HEK293T (cell line): ENCODE data around the gene MME.

Experiments
- CTCF ChIA-PET: fragments of 350-600 bp; formaldehyde crosslinking; extraction: SDS; loops from one replicate; lab custom pipeline; 2021; ENCODE audit warnings: antibody characterized with exemption, inconsistent platforms; lab: Yijun Ruan, JAX
- POLR2A ChIA-PET: fragments of 350-600 bp; formaldehyde crosslinking; extraction: SDS; loops from one replicate; lab custom pipeline; 2020; ENCODE audit warnings: antibody characterized with exemption, inconsistent platforms; lab: Yijun Ruan, JAX
- DNase-seq: peaks from one replicate; pipeline ENCODE4 v3.0.0; 2012; ENCODE audit warnings: mixed read lengths; ENCODE audit errors: extremely low spot score
- ARNT ChIP-seq: fragments of 450-650 bp; IDR thresholded peaks from 2 replicates; pipeline ENCODE4 v1.6.1; 2017; ENCODE audit warnings: mild to moderate bottlenecking
- BHLHE40 ChIP-seq: fragments of 450-650 bp; IDR thresholded peaks from 2 replicates; pipeline ENCODE4 v1.6.1; 2016; ENCODE audit warnings: mild to moderate bottlenecking, moderate library complexity, borderline replicate concordance
- CTBP1 ChIP-seq: fragments of 450-650 bp; IDR thresholded peaks from 2 replicates; pipeline ENCODE4 v1.6.1; 2016; ENCODE audit warnings: borderline replicate concordance
- ELF4 ChIP-seq: fragments of 450-650 bp; IDR thresholded peaks from 2 replicates; pipeline ENCODE4 v1.6.1; 2017; ENCODE audit warnings: antibody characterized with exemption
- FOXA1 ChIP-seq: fragments of 450-650 bp; IDR thresholded peaks from 2 replicates; pipeline ENCODE4 v1.6.1; 2016; ENCODE audit warnings: mild to moderate bottlenecking
- FOXK2 ChIP-seq: fragments of 450-650 bp; IDR thresholded peaks from 2 replicates; pipeline ENCODE4 v1.6.1; 2016; ENCODE audit warnings: mild to moderate bottlenecking
- FOXM1 ChIP-seq: fragments of 450-650 bp; IDR thresholded peaks from 2 replicates; pipeline ENCODE4 v1.6.1; 2017; ENCODE audit warnings: mild to moderate bottlenecking, borderline replicate concordance
- HDGF ChIP-seq: fragments of 450-650 bp; IDR thresholded peaks from 2 replicates; pipeline ENCODE4 v1.6.1; 2017; ENCODE audit warnings: antibody characterized with exemption, borderline replicate concordance
- L3MBTL2 ChIP-seq: fragments of 450-650 bp; conservative IDR thresholded peaks from 2 replicates; pipeline ENCODE4 v1.6.1; 2016; ENCODE audit warnings: mild to moderate bottlenecking
- LEF1 ChIP-seq: fragments of 450-650 bp; IDR thresholded peaks from 2 replicates; pipeline ENCODE4 v1.6.1; 2017; ENCODE audit warnings: mild to moderate bottlenecking, borderline replicate concordance
- NFRKB ChIP-seq: fragments of 450-650 bp; IDR thresholded peaks from 2 replicates; pipeline ENCODE4 v1.6.1; 2016; ENCODE audit warnings: mild to moderate bottlenecking, moderate library complexity
- SP1 ChIP-seq: fragments of 450-650 bp; IDR thresholded peaks from 2 replicates; pipeline ENCODE4 v1.6.1; 2017
- SUZ12 ChIP-seq: fragments of 450-650 bp; IDR thresholded peaks from 2 replicates; pipeline ENCODE4 v1.6.1; 2016; ENCODE audit warnings: mild to moderate bottlenecking
- TARDBP ChIP-seq: fragments of 450-650 bp; IDR thresholded peaks from 2 replicates; pipeline ENCODE4 v1.6.1; 2016
- ZNF384 ChIP-seq: fragments of 450-650 bp; IDR thresholded peaks from 2 replicates; pipeline ENCODE4 v1.6.1; 2016
- TF ChIP-seq, protein P1 (sequence below): fragments of 450-650 bp; IDR thresholded peaks from 2 replicates; pipeline ENCODE4 v1.6.1; 2016

MME gene

DNA sequence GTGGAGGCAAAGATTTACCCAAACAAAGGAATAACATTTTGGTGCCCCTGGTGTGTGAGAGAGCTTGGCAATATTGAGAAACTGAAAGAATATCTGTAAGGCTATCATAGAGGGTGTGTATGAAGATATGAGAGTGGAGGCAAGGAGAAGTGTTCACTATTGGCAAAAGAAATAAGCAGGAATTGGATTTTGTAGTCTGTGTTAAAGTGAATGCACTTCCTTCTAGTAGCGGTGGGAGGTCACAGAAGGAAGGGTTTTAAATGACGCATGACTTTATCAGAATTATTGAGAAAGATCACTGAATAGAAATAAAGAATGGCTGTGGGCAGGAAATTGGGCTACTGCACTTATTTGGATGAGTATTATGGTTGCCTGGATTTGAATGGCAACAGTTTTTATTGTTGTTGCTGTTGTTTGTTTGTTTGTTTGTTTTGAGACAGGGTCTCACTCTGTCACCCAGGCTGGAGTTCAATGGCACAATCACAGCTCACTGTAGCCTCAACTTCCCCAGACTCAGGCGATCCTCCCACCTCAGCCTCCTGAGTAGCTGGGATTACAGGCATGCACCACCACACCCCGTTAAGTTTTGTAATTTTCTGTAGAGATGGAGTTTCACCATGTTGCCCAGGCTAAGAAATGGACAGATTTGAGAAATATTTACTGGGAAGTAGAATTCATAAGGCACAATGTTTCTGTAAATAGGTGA lies 16.3 kb downstream of the MME start:
- TF ChIP-seq FOXK2 (no peak), CTBP1 (no peak), FOXM1 (no peak)
- POLR2A ChIA-PET: no interaction called here
- CTCF ChIA-PET: no interaction called here
- no peak for DNase-seq

DNA sequence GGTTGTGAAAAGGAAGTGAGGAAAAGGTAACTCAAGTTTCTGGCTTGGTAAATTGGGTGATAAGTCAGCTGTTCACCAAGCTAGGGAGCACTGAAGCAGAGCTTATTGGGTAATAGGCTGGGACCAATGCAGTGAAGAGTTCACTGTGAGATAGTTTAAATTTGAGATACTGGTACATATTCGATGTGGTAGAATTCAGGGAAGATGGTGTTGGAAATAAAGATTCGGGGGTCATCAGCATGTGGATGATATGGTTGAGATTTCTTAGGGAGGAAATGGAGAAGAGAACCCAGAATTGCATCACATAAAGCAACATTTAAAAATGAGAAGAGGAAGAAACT lies 16.9 kb downstream of the MME start:
- ChIA-PET CTCF (no interaction called here), POLR2A (no interaction called here)
- TF ChIP-seq L3MBTL2 (no peak), SUZ12 (no peak), ELF4 (no peak), NFRKB (no peak), FOXM1 (no peak), SP1 (no peak), FOXK2 (no peak), CTBP1 (no peak), FOXA1 (no peak), TARDBP (no peak), ZNF384 (no peak), HDGF (no peak), BHLHE40 (no peak), LEF1 (no peak), ARNT (no peak)
- TF ChIP-seq, protein P1, sequence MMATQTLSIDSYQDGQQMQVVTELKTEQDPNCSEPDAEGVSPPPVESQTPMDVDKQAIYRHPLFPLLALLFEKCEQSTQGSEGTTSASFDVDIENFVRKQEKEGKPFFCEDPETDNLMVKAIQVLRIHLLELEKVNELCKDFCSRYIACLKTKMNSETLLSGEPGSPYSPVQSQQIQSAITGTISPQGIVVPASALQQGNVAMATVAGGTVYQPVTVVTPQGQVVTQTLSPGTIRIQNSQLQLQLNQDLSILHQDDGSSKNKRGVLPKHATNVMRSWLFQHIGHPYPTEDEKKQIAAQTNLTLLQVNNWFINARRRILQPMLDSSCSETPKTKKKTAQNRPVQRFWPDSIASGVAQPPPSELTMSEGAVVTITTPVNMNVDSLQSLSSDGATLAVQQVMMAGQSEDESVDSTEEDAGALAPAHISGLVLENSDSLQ: no peak
- no peak for DNase-seq

DNA sequence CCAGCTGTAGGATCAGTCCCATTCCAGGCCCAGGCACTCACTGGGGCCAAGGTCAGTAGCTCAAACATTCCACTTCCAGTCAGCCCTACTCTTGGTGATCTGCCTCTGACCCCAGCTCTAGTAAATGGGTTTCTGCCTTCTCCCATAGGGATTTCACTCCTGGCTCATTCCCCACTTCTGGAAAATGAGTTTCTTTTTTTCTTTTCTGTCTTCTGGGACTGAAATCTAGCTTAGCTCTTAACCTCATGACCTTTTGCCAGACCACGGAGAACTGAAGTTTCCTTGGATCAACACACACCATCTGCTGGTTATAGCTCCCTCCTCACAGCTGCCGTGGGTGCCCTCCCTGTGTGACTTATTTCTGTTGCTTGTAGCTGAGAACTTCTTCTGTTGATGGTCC lies 21.3 kb downstream of the MME start:
- DNase-seq: no peak
- POLR2A ChIA-PET: no interaction called here
- TF ChIP-seq, protein P1: no peak
- no peak for TF ChIP-seq SUZ12
- TF ChIP-seq LEF1: no peak
- CTCF ChIA-PET: no interaction called here

DNA sequence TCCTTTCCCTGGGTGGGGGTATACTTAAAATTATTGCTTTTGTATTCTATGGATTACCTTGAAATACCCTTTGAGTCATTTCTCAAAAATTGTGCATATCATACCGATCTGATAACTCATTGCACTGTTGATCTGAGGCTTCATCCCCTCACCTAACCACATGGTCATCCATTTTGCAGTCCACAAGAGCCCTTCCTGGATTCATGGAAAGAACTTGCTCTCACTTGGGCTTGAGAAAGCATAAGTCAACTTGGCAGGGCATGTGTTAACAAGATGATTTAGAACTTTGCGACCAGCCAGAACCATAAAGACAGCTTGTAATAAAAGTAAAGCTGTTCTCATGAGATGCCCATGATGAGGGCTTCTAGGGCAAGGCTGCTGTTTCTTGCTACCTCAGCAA lies 22.2 kb downstream of the MME start:
- ChIA-PET POLR2A (no interaction called here), CTCF (no interaction called here)
- DNase-seq: no peak
- TF ChIP-seq BHLHE40 (no peak), ZNF384 (no peak), FOXM1 (no peak), ELF4 (no peak), SUZ12 (no peak), SP1 (no peak), TARDBP (no peak), CTBP1 (no peak)
- TF ChIP-seq, protein P1: no peak

DNA sequence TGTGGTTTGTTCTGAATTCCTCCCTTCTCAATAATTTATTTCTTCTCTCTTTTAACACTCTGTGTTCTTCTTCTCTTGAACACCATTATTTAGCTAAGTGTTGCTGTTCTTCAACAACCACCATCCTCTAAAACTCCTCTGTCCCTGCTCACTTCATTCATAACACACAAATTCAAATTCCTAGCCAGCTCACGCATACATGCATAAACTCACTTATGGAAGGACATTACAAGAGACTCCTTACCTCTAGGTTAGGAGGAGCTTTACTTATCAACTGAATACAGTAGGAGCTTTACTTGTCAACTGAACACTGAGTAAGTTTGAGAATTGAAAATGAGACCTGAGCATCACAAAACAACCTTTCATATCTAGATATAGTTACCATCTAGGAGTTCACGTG lies 23.6 kb downstream of the MME start:
- ChIA-PET CTCF (no interaction called here), POLR2A (no interaction called here)
- DNase-seq: no peak

DNA sequence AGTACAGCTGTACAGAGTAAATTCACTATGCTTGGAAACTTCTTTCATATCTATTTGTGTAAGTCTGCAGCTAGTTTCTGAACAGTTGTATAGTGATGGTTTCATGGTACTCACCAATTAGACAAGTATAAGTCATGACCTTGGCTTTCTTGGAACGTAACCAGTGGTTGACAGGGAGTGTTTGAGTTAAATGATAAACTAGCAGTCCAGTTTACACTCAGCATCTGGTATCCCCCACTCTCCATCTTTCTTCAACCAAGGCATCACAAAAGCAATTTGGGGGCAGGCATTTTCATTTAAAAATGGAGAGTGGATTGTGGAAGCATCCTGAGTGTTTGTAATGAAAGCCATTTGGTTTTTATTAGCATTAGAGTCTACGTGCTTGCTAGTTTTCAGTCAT lies 26.0 kb downstream of the MME start:
- TF ChIP-seq HDGF (no peak), FOXM1 (no peak), ELF4 (no peak), TARDBP (no peak), FOXK2 (no peak), SP1 (no peak), LEF1 (no peak), NFRKB (no peak), BHLHE40 (no peak), ARNT (no peak), L3MBTL2 (no peak), FOXA1 (no peak), CTBP1 (no peak), ZNF384 (no peak), SUZ12 (no peak)
- TF ChIP-seq, protein P1: no peak
- POLR2A ChIA-PET: no interaction called here
- DNase-seq: no peak
- CTCF ChIA-PET: no interaction called here

More for the DNA sequence above, 23.6 kb downstream of the MME start:
- TF ChIP-seq HDGF (no peak), ELF4 (no peak), SUZ12 (no peak), TARDBP (no peak)

DNA sequence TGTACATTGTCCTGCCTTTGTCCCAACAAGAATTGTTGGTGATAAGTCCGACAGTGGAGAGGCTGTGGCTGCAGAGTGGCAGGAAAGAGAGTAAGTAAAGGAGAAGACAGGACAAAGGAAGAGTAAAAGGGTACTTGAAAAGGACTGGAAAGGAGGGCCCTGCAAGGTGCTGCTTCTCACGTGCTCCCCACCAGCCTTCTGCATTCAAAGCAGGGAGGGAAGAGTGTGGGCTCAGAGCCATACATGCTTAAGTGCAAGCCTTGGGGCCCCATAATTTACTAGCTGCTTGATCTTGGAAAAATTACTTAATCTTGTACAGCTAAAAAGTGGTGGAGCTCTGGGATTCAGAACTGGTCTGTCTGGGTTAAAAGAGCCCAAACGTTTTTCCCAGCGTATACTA lies 29.9 kb downstream of the MME start:
- TF ChIP-seq L3MBTL2 (no peak), TARDBP (no peak), FOXK2 (no peak), FOXM1 (no peak), SUZ12 (no peak), CTBP1 (no peak), NFRKB (no peak), ZNF384 (no peak), LEF1 (no peak), HDGF (no peak), ARNT (no peak), FOXA1 (no peak), SP1 (no peak), BHLHE40 (no peak), ELF4 (no peak)
- TF ChIP-seq, protein P1: no peak
- no peak for DNase-seq
- ChIA-PET CTCF (no interaction called here), POLR2A (no interaction called here)
